AG04450 (cell line): ENCODE data around the gene NCOA3. TPM values are rescaled to one million over a fixed set of nuclear protein-coding genes. Genes with fewer than 3 reads are reported as not detected.

Experiments used
- CTCF ChIA-PET: fragments of 300-600, 350-600 bp; formaldehyde crosslinking; extraction: SDS; loops from one replicate; lab custom pipeline; 2022; ENCODE audit warnings: antibody characterized with exemption, inconsistent platforms; lab: Charles Lee
- POLR2A ChIA-PET: fragments of 350-600 bp; formaldehyde crosslinking; extraction: SDS; loops from one replicate; lab custom pipeline; 2021; ENCODE audit warnings: antibody characterized with exemption, inconsistent platforms; lab: Yijun Ruan, JAX
- DNase-seq: peaks from one replicate; pipeline ENCODE4 v3.0.0-alpha.2; 2011; ENCODE audit warnings: low read depth, low spot score
- H3K27ac ChIP-seq: one replicate; pipeline ENCODE4 v1.5.1; 2012; ENCODE audit warnings: low read depth, low read length, control low read depth
- H3K27me3 ChIP-seq: one replicate; pipeline ENCODE4 v1.6.0; 2012; ENCODE audit warnings: low read length; ENCODE audit not compliant: control insufficient read depth, insufficient read depth
- H3K4me3 ChIP-seq: 2 replicates; pipeline ENCODE4 v1.5.1; 2011; ENCODE audit warnings: mild to moderate bottlenecking, low read depth, low read length, control low read depth
- H3K9me3 ChIP-seq: 2 replicates; pipeline ENCODE4 v1.5.1; 2012; ENCODE audit warnings: low read length; ENCODE audit not compliant: control insufficient read depth, insufficient read depth
- polyA plus RNA-seq: library from polyadenylated mRNA; depleted of rRNA; stranded (reverse); fragments of >200 nt; gene quantifications from 2 replicates; pipeline ENCODE4 v1.2.3, GENCODE V29; 2011
- TF ChIP-seq, protein P1 (sequence below): IDR thresholded peaks from 2 replicates; pipeline ENCODE4 v1.5.1; 2011; ENCODE audit warnings: low read depth, low read length, control low read depth, inconsistent platforms

Gene NCOA3
- polyA plus RNA-seq, 1 experiment, result 25.4 TPM

DNA sequence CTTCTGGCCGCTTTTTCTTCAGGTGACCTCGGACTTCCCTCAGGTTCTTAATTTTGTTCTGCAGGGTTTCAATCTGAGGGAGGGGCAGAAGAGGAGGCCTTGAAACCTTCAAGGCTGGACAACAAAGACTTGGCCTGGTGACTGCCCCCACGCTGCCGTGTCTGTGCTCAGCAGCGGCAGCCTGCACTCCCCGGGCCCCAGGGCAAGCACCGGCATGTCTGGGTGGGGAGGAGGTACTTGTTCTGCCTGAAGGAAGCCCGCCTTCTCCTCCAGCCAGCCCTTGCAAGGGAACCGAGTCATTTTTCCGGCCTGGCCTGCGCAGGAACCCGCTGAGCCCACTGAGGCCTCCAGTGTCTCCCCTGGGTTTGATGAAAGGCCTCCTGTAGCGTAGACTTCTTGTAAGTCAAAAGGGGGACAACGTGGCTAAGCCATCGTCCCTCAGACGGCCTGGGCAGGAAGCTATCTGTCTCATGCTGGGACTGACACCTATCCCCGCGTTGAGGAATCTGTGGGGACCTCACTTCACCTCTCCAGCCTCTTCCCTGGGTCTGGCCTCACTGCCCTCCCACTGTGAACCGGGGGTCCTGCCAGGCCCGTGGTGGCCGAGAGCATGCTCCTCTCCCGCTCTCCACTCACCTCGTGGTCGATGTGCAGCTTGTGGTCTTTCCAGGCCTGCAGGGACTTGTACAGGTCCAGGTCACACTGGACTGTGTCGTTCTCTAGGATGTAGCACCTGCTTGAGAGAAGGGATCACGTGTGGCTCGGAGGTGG, 163.7 kb downstream of the NCOA3 start:
- ChIA-PET POLR2A (no interaction called here), CTCF (interaction anchor here (4.1 kb wide), 1 partner anchor 955 kb away, joined by 133 read pairs; no protein-coding TSS in a partner anchor)
- H3K9me3 ChIP-seq, result no peaks in the 10 kb centered on the region
- no peak overlapping the region for H3K27ac ChIP-seq
- peaks cover 4% of the 10 kb centered on the region for H3K27me3 ChIP-seq
- TF ChIP-seq, protein P1, sequence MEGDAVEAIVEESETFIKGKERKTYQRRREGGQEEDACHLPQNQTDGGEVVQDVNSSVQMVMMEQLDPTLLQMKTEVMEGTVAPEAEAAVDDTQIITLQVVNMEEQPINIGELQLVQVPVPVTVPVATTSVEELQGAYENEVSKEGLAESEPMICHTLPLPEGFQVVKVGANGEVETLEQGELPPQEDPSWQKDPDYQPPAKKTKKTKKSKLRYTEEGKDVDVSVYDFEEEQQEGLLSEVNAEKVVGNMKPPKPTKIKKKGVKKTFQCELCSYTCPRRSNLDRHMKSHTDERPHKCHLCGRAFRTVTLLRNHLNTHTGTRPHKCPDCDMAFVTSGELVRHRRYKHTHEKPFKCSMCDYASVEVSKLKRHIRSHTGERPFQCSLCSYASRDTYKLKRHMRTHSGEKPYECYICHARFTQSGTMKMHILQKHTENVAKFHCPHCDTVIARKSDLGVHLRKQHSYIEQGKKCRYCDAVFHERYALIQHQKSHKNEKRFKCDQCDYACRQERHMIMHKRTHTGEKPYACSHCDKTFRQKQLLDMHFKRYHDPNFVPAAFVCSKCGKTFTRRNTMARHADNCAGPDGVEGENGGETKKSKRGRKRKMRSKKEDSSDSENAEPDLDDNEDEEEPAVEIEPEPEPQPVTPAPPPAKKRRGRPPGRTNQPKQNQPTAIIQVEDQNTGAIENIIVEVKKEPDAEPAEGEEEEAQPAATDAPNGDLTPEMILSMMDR, result no peak
- no peak for DNase-seq
- no peak overlapping the region for H3K4me3 ChIP-seq

DNA sequence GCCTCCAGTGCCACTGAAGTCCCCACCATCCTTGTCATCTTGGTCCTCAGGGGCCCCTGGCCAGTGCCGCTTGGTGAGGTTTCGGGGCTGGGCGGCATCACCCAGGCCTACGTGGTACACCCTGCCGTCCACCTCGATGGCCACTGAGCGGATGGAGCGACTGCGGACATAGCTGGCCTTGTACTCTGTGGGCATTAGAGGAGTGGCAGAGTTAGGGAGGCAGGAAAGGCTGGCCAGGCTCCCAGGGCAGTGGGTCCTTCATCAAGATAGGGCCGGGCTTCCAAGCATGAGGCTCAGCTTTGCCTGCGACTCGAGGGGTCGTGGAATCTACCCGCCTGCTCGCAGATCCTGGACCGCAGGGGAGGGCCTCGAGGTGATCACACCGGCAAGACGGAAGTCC, 164.6 kb downstream of the NCOA3 start:
- Histone ChIP-seq H3K4me3 (no peak overlapping the region), H3K9me3 (no peaks in the 10 kb centered on the region), H3K27me3 (peaks cover 5% of the 10 kb centered on the region), H3K27ac (no peak overlapping the region)
- TF ChIP-seq, protein P1, result no peak
- DNase-seq, result no peak
- CTCF ChIA-PET, result interaction anchor here (2.1 kb wide), 1 partner anchor 955 kb away, joined by 13 read pairs; no protein-coding TSS in a partner anchor
- POLR2A ChIA-PET, result no interaction called here

DNA sequence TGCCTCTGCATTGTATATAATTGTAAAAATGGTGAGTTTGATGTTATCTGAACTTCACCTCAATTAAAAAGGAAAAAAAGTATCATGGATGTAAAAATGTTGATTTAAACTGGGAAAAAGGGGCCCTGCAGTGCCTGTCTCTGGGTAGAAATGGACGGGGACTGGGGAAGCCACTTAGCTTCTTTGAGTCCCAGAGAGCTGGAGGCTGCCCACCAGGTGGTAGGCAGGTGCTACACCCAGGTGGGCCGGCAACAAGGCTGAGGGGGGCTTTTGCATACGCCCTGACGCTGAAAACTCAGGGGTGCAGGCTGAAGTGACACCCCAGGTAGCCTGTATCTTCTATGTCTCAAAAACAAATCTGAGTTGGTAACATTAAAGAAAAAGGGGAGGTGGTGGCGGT, 165.4 kb downstream of the NCOA3 start:
- Histone ChIP-seq H3K9me3 (no peaks in the 10 kb centered on the region), H3K27me3 (peaks cover 7% of the 10 kb centered on the region), H3K4me3 (no peak overlapping the region), H3K27ac (no peak overlapping the region)
- TF ChIP-seq, protein P1, result no peak
- no peak for DNase-seq
- CTCF ChIA-PET, result interaction anchor here (2.1 kb wide), 1 partner anchor 954 kb away, joined by 13 read pairs; no protein-coding TSS in a partner anchor
- POLR2A ChIA-PET, result no interaction called here

DNA sequence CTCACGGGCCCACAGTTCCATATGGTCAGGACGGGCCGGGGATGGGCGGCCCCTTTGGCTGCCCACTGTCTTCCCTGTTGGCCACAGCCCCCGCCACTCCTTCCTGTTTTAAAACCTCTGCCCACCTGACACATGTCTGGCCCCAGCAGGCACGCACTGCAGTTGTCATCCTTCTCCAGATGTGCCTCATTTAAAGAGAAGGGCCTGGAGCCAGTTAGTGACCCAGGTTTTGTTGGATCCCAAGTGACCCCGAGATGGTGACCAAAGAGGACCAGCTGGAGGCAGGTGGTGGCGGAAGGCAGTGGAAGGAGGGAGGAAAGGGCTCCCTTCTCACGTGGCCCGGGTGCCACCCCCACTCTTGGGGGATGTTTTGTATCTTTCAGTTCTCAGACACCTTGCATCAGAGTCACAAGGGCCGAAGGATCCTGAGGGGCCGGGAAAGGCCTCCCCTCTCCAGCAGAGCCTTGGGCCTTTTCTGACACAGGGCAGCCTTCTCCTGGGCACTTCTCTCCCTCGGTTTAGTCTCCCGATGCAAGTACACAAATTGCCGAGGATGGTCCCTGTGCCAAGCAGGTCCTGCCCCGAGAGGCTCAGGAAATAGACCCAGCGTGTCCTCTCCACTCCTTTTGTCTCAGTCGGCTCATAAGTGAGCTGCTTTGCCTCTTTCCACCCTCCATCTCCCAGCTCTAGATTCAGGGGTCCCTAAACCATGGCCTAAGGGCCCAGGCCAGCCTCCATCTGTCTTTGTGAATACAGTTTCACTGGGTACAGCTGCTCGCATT, 166.0 kb downstream of the NCOA3 start:
- DNase-seq, result no peak
- ChIA-PET CTCF (interaction anchor here (2.1 kb wide), 1 partner anchor 953 kb away, joined by 13 read pairs; no protein-coding TSS in a partner anchor), POLR2A (no interaction called here)
- Histone ChIP-seq H3K4me3 (no peak overlapping the region), H3K9me3 (no peaks in the 10 kb centered on the region), H3K27me3 (peaks cover 9% of the 10 kb centered on the region), H3K27ac (no peak overlapping the region)
- TF ChIP-seq, protein P1, result no peak
